MM.1S (cell line): Measurements from ENCODE around the gene DCP2.
"Not testable (repeated sequence)": the region's sequence is repeated elsewhere in the genome, so short reads cannot be mapped to it uniquely, and the experiment has no call there.

Source experiments
- DNase-seq: peaks from one replicate; pipeline ENCODE4 v3.0.0-alpha.2; 2015
- H2AFZ ChIP-seq: fragments of 300-600 bp; sonication (generic); 2 replicates; pipeline ENCODE4 v1.6.0; 2016; ENCODE audit warnings: antibody characterized with exemption, low read length
- H3F3A ChIP-seq: fragments of 300-600 bp; sonication (generic); 2 replicates; pipeline ENCODE4 v1.6.1; 2016; ENCODE audit warnings: mild to moderate bottlenecking, antibody characterized with exemption, low read length, moderate library complexity, mixed read lengths; ENCODE audit not compliant: insufficient read depth
- H3K27ac ChIP-seq: fragments of 300-600 bp; sonication (generic); 2 replicates; pipeline ENCODE4 v1.5.1; 2016; ENCODE audit warnings: mild to moderate bottlenecking, low read length
- H3K27me3 ChIP-seq: fragments of 300-600 bp; sonication (generic); replicated peaks from 2 replicates; pipeline ENCODE4 v1.6.0; 2016; ENCODE audit warnings: low read length; ENCODE audit not compliant: insufficient read depth
- H3K36me3 ChIP-seq: fragments of 300-600 bp; sonication (generic); replicated peaks from 2 replicates; pipeline ENCODE4 v1.6.1; 2016; ENCODE audit warnings: mild to moderate bottlenecking, low read length, mixed read lengths; ENCODE audit not compliant: insufficient read depth
- H3K4me1 ChIP-seq: fragments of 300-600 bp; sonication (generic); 2 replicates; pipeline ENCODE4 v1.6.1; 2016; ENCODE audit warnings: low read length, mixed read lengths
- H3K4me2 ChIP-seq: fragments of 300-600 bp; sonication (generic); 2 replicates; pipeline ENCODE4 v1.6.0; 2016; ENCODE audit warnings: low read depth, low read length
- H3K4me3 ChIP-seq: fragments of 300-600 bp; sonication (generic); 2 replicates; pipeline ENCODE4 v1.5.1; 2016; ENCODE audit warnings: low read length, mixed read lengths
- H3K79me2 ChIP-seq: fragments of 300-600 bp; sonication (generic); 2 replicates; pipeline ENCODE4 v1.6.1; 2016; ENCODE audit warnings: mixed run types, low read length, mixed read lengths
- H3K9ac ChIP-seq: fragments of 300-600 bp; sonication (generic); 2 replicates; pipeline ENCODE4 v1.6.1; 2016; ENCODE audit warnings: low read length, mixed read lengths
- H3K9me2 ChIP-seq: fragments of 300-600 bp; sonication (generic); replicated peaks from 2 replicates; pipeline ENCODE4 v1.6.1; 2016; ENCODE audit warnings: mild to moderate bottlenecking, low read length, mixed read lengths; ENCODE audit not compliant: insufficient read depth
- H3K9me3 ChIP-seq: fragments of 300-600 bp; sonication (generic); replicated peaks from 2 replicates; pipeline ENCODE4 v1.6.1; 2016; ENCODE audit warnings: mild to moderate bottlenecking, low read length, mixed read lengths; ENCODE audit not compliant: insufficient read depth
- H4K20me1 ChIP-seq: fragments of 300-600 bp; sonication (generic); 2 replicates; pipeline ENCODE4 v1.6.1; 2016; ENCODE audit warnings: mild to moderate bottlenecking, low read length, moderate library complexity, mixed read lengths; ENCODE audit not compliant: insufficient read depth
- EZH2 ChIP-seq: fragments of 300-600 bp; sonication (generic); optimal IDR thresholded peaks from 2 replicates; pipeline ENCODE3; 2017; ENCODE audit warnings: low read depth, mild to moderate bottlenecking, antibody characterized with exemption, low read length, mixed read lengths
- EZH2phosphoT487 ChIP-seq: fragments of 300-600 bp; sonication (generic); IDR thresholded peaks from 2 replicates; pipeline ENCODE4 v1.6.1; 2018; ENCODE audit warnings: antibody characterized with exemption, low read length
- TF ChIP-seq, protein P1 (sequence below): fragments of 300-600 bp; sonication (generic); IDR thresholded peaks from 2 replicates; pipeline ENCODE4 v1.5.1; 2016; ENCODE audit warnings: antibody characterized with exemption, low read length, mixed read lengths

The DCP2 gene

DNA sequence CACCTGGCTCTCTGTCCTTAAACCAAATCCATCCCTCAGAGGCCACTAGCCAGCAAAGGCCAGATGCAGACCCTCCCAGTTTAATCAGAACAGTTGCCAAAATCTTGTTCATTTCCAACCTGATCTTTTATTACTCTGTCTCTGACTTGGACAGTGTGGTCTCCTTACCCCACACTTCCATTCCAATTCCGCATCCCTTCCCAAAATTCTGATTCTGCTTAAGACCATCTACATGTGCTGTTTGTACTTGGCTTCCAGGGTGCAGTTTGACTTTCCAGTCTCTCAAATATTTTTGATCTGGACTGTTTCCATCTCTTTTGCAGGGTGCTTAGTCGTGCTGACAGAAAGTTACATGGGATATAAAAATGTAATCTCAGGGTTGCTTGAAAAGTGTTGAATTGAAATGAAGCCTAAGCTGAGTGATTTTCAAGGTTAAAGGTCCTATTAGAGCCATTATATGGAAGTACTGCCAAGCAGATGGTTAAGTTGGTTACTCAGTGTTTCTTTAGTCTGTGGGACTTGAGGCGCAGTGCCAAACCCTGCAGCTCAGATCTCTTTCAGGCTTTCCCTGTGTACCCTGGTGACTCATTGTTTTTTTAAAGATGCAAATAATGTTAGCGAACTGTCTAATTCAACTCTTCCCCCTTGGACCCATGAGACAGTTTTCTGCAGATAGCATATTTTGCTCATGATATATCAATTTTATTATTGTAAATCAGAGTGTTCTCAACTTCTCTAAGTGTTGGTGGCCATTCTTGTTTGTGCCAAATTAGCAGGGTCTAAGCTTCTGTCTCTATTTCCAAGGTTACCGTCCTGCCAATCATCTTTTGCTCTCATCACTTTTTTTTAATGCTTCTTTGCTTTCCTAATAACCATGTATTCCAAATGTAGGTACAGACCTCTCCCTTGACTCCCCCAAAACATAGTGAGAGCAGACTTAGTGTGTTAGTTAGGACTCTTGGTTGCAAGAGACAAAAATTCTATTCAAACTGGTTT is 18.2 kb upstream of the DCP2 start:
- Histone ChIP-seq H2AFZ (no peak overlapping the region), H3K9me3 (no peaks in the 10 kb centered on the region), H3K9me2 (no peaks in the 10 kb centered on the region), H3K4me2 (no peak overlapping the region), H3K4me3 (no peak overlapping the region), H3K27me3 (no peaks in the 10 kb centered on the region), H3K79me2 (no peaks in the 10 kb centered on the region), H3K4me1 (0 out of 2 replicates have a peak, but pooled peaks cover 5% of the 10 kb centered on the region), H3F3A (no peaks in the 10 kb centered on the region), H3K36me3 (no peaks in the 10 kb centered on the region), H4K20me1 (no peaks in the 10 kb centered on the region), H3K27ac (no peak overlapping the region), H3K9ac (no peak overlapping the region)
- TF ChIP-seq, protein P1, sequence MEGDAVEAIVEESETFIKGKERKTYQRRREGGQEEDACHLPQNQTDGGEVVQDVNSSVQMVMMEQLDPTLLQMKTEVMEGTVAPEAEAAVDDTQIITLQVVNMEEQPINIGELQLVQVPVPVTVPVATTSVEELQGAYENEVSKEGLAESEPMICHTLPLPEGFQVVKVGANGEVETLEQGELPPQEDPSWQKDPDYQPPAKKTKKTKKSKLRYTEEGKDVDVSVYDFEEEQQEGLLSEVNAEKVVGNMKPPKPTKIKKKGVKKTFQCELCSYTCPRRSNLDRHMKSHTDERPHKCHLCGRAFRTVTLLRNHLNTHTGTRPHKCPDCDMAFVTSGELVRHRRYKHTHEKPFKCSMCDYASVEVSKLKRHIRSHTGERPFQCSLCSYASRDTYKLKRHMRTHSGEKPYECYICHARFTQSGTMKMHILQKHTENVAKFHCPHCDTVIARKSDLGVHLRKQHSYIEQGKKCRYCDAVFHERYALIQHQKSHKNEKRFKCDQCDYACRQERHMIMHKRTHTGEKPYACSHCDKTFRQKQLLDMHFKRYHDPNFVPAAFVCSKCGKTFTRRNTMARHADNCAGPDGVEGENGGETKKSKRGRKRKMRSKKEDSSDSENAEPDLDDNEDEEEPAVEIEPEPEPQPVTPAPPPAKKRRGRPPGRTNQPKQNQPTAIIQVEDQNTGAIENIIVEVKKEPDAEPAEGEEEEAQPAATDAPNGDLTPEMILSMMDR: no peak
- TF ChIP-seq EZH2phosphoT487: no peak
- TF ChIP-seq EZH2: no peak
- DNase-seq: no peak

DNA sequence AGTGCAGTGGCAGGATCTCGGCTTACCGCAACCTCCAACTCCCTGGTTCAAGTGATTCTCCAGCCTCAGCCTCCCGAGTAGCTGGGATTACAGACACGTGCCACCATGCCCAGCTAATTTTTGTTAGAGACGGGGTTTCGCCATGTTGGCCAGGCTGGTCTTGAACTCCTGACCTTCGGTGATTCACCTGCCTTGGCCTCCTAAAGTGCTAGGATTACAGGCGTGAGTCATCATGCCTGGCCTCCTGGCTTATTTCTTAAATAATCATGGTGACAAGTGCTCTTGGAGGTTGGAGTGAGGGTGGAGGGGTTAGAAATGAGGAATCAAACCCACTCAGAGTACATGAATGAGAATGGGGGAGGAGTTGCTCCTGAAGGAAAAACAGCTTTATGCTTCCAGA is 16.7 kb upstream of the DCP2 start:
- H2AFZ ChIP-seq, H3K79me2 ChIP-seq, H3K9ac ChIP-seq, H3K27me3 ChIP-seq, H3K36me3 ChIP-seq, H4K20me1 ChIP-seq, H3K27ac ChIP-seq, H3K4me2 ChIP-seq, DNase-seq, H3K9me3 ChIP-seq, H3F3A ChIP-seq, H3K9me2 ChIP-seq, H3K4me3 ChIP-seq: not testable (repeated sequence)
- peaks cover 13% of the 10 kb centered on the region; the same call in 1 of the 2 replicates for H3K4me1 ChIP-seq

- Histone ChIP-seq H3K9me3 (no peaks in the 10 kb centered on the region), H3K4me3 (no peak overlapping the region), H3K4me2 (no peak overlapping the region), H3K9me2 (no peaks in the 10 kb centered on the region), H3K79me2 (no peaks in the 10 kb centered on the region), H3K4me1 (peaks cover 13% of the 10 kb centered on the region; the same call in 1 of the 2 replicates), H3K27ac (no peak overlapping the region), H3K9ac (no peak overlapping the region), H4K20me1 (no peaks in the 10 kb centered on the region), H3K36me3 (no peaks in the 10 kb centered on the region), H2AFZ (no peak overlapping the region), H3F3A (no peaks in the 10 kb centered on the region), H3K27me3 (no peaks in the 10 kb centered on the region)
- TF ChIP-seq EZH2phosphoT487 (no peak), EZH2 (no peak)
- TF ChIP-seq, protein P1: no peak
- no peak for DNase-seq
These were observed 16.3 kb upstream of the DCP2 start for GRCh38 chr5:112960315-112960714.
